ENCODE results near the gene SLC13A1. TPM values are rescaled to one million over a fixed set of nuclear protein-coding genes. Genes with fewer than 3 reads are reported as not detected.
"Not testable (repeated sequence)": the region's sequence is repeated elsewhere in the genome, so short reads cannot be mapped to it uniquely, and the experiment has no call there.

Gene SLC13A1
- total and polyA plus RNA-seq, 8 donors, result 0.04 to 0.20 (median 0.09) TPM; not detected in 5

DNA sequence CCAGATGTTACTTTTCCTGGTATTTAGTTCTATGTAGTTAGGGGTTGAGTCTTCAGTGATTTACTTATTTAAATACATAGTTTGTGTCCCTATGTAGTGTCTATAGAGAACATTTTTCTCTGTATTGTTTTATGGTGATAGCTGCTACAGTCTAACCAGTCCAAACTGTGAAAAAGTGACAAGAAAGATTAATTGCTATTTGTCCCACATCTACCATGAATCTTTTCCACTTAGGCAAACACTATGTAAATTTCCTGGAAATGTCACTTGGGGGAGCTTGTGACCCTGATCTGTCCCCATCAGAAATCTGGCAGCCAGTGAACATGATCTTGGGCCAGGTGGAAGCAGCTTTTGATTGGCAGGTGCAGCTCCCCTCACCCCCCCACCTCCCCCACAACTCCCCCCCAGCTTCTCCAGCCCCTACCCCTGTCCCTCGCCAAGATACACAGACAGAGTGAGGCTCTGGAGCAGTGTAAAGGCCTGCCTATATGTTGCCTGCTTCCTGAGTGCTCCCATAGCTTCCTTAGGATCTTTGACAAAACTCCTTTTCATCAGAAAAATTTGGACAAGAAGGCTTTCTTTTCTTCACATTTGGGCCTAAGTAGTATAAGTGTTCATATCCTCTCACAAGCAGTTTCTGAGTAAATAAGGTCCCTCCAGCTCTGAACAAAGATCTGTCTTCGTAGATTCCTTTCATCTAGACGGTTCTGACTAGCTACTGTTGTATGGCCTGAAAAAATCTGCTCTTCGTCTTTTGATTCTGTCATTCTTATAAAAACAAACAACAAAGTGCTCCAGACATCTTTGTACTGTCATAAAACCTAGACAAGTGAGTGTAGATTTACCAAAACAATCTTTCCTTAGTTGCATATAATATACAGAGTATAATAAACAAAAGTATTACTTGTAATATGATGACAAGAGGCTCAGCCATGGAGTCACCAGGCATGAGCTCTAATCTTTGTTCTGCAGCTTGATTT lies 31.5 kb upstream of the SLC13A1 start:
- TF ChIP-seq, protein P1, sequence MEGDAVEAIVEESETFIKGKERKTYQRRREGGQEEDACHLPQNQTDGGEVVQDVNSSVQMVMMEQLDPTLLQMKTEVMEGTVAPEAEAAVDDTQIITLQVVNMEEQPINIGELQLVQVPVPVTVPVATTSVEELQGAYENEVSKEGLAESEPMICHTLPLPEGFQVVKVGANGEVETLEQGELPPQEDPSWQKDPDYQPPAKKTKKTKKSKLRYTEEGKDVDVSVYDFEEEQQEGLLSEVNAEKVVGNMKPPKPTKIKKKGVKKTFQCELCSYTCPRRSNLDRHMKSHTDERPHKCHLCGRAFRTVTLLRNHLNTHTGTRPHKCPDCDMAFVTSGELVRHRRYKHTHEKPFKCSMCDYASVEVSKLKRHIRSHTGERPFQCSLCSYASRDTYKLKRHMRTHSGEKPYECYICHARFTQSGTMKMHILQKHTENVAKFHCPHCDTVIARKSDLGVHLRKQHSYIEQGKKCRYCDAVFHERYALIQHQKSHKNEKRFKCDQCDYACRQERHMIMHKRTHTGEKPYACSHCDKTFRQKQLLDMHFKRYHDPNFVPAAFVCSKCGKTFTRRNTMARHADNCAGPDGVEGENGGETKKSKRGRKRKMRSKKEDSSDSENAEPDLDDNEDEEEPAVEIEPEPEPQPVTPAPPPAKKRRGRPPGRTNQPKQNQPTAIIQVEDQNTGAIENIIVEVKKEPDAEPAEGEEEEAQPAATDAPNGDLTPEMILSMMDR (IDR thresholded peaks at IDR 0.05), result no peak
- peaks cover 0 to 5% of the 10 kb centered on the region in 2 donors for H3K9me3 ChIP-seq
- ATAC-seq, result no peak
- H3K4me1 ChIP-seq, result no peaks in the 10 kb centered on the region
- no peak overlapping the region for H3K27ac ChIP-seq
- H3K36me3 ChIP-seq, result no peaks in the 10 kb centered on the region
- peak in 1 of 4 donors; percentile 5 for DNase-seq
- no peaks in the 10 kb centered on the region for H3K27me3 ChIP-seq
- intact Hi-C loops (cut with DNase I), result no loop called here
- H3K4me3 ChIP-seq, result no peak overlapping the region

DNA sequence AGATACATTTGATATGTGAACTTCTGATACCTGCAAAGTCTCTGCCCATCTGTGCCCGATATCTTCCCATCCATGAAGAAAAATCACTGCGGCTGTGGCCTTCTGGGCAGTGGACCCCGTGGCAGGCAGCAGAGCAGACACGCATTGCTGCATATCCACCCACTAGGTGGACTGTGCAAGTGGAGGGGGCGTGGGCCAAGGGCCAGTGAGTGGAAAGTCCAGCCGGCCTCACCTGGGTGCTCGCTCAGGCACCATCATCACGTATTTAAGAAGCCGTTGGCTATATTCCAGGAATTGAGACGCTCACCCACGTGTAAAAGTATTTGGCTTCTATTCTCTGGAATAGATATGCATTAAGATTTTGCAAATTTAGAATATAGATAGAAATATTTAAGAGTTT lies 30.8 kb upstream of the SLC13A1 start:
- no peak overlapping the region for H3K4me3 ChIP-seq
- DNase-seq, result peak in 1 of 4 donors; percentile 57
- no peaks in the 10 kb centered on the region for H3K27me3 ChIP-seq
- no peaks in the 10 kb centered on the region for H3K36me3 ChIP-seq
- ATAC-seq, result no peak
- intact Hi-C loops (cut with DNase I), result no loop called here
- TF ChIP-seq, protein P1 (IDR thresholded peaks at IDR 0.05), result no peak
- H3K9me3 ChIP-seq, result peaks cover 0 to 5% of the 10 kb centered on the region in 2 donors
- H3K4me1 ChIP-seq, result no peaks in the 10 kb centered on the region
- no peak overlapping the region for H3K27ac ChIP-seq

DNA sequence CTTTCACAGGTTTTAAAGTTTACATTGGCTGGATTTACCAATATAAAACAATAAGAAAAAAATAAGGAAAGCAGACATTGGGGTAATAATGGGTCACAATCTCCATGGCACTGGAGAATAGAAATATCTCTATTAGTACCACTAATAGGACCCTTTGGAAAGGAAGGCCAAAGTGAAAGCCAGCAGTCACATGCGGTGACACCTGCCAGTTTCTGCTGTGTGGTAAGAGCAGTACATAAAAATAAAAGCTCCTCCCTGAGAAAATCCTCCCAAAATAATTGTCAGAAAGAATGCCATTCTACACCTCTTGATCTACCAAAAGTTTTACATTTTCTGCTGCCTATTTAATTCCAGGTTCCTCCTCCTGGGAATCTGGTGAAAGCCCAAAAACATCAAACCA lies 30.4 kb upstream of the SLC13A1 start:
- no peak for ATAC-seq
- intact Hi-C loops (cut with DNase I), result no loop called here
- H3K27me3 ChIP-seq, result no peaks in the 10 kb centered on the region
- H3K4me1 ChIP-seq, result no peaks in the 10 kb centered on the region
- TF ChIP-seq, protein P1 (IDR thresholded peaks at IDR 0.05), result no peak
- no peaks in the 10 kb centered on the region for H3K36me3 ChIP-seq
- no peak overlapping the region for H3K4me3 ChIP-seq
- no peak for DNase-seq
- peaks cover 0 to 5% of the 10 kb centered on the region in 2 donors for H3K9me3 ChIP-seq
- H3K27ac ChIP-seq, result no peak overlapping the region

DNA sequence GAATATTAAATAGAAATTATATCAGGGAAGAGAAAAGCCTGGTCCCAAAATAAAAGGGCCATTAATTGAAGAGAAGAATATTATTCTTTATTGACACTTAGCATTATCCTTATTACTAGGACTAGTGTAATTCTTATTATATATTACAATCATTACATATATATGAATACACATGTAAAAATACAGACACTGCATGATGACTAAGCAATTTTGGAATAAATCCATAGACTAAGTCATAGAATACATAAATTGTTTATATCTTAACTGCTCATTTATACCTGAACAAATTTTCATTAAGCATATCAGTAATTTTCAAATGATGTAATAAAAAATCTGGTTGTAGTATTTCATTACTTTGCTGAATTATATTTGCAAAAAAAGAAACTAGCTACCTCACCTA lies 29.7 kb upstream of the SLC13A1 start:
- intact Hi-C loops (cut with DNase I), result no loop called here
- peaks cover 0 to 5% of the 10 kb centered on the region in 2 donors for H3K9me3 ChIP-seq
- DNase-seq, result no peak
- ATAC-seq, result no peak
- H3K27me3 ChIP-seq, result no peaks in the 10 kb centered on the region
- H3K36me3 ChIP-seq, result no peaks in the 10 kb centered on the region
- H3K4me1 ChIP-seq, result no peaks in the 10 kb centered on the region
- no peak overlapping the region for H3K27ac ChIP-seq
- H3K4me3 ChIP-seq, result no peak overlapping the region
- TF ChIP-seq, protein P1 (IDR thresholded peaks at IDR 0.05), result no peak

DNA sequence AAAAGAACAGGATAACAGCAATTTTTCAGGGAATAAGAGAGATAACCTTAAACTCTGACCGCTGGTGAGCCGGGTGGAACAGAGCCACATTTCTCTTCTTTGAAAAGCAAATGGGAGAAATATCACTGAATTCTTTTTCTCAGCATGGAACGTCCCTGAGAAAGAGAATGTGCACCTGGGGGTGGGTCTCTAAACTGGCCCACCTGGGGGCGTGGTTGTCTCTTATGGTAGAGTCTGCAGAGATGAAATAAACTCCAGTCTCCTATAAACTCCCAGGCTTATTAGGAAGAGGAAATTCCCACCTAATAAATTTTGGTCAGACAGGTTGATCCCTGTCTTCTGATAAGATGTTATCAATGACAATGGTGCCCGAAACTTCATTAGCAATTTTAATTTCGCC lies 27.9 kb upstream of the SLC13A1 start:
- H3K9me3 ChIP-seq; H3K4me1 ChIP-seq; intact Hi-C loops (cut with DNase I); H3K4me3 ChIP-seq; H3K36me3 ChIP-seq; ATAC-seq; H3K27me3 ChIP-seq; H3K27ac ChIP-seq; DNase-seq: not testable (repeated sequence)

Measured in left lung (tissue), 10 donors.